ENCODE results near the gene EBLN1. TPM values are rescaled to one million over a fixed set of nuclear protein-coding genes. Genes with fewer than 3 reads are reported as not detected.

Gene EBLN1
- total RNA-seq, 1 donor from 2014 or later: not detected

- Mint-ChIP-seq H3K36me3 (no peaks in the 10 kb centered on the region), H3K9me3 (no peaks in the 10 kb centered on the region), H3K4me3 (peak overlapping the region; percentile 89), H3K27me3 (ENCODE audit: insufficient read depth, low read depth) (peaks cover 32% of the 10 kb centered on the region), H3K4me1 (peaks cover 6% of the 10 kb centered on the region), H3K27ac (peak overlapping the region; percentile 85)
- Histone ChIP-seq H3K9ac (no peak overlapping the region), H4K20me1 (ENCODE audit: low read depth) (peaks cover 5% of the 10 kb centered on the region), H3K36me3 (no peaks in the 10 kb centered on the region), H3K9me3 (ENCODE audit: low read depth) (no peaks in the 10 kb centered on the region), H3K27ac (no peak overlapping the region), H3K4me1 (no peaks in the 10 kb centered on the region), H2AFZ (replicated peaks) (peak overlapping the region; percentile 94), H3F3A (ENCODE audit: low read depth) (peaks cover 17% of the 10 kb centered on the region), H3K4me3 (peak overlapping the region; percentile 60), H3K79me2 (ENCODE audit: low read depth) (no peaks in the 10 kb centered on the region), H3K4me2 (peak overlapping the region; percentile 79), H3K27me3 (peaks cover 74% of the 10 kb centered on the region)
- TF ChIP-seq EZH2phosphoT487 (IDR thresholded peaks at IDR 0.05) (no peak), EZH2 (IDR thresholded peaks at IDR 0.05) (no peak), CTCF (IDR thresholded peaks at IDR 0.05) (no peak)
- no peak for DNase-seq (ENCODE audit: low spot score)
These were observed 33.3 kb upstream of the EBLN1 start for GRCh38 chr10:22250897-22251660.

- Mint-ChIP-seq H3K4me3 (no peak overlapping the region), H3K36me3 (no peaks in the 10 kb centered on the region), H3K27me3 (ENCODE audit: insufficient read depth, low read depth) (peaks cover 8% of the 10 kb centered on the region), H3K9me3 (peaks cover 2% of the 10 kb centered on the region), H3K27ac (no peak overlapping the region), H3K4me1 (peaks cover 6% of the 10 kb centered on the region)
- DNase-seq (ENCODE audit: low spot score): no peak
- H3K9me3 ChIP-seq (ENCODE audit: low read depth): no peaks in the 10 kb centered on the region
- no peaks in the 10 kb centered on the region for H3K4me1 ChIP-seq
- H3K79me2 ChIP-seq (ENCODE audit: low read depth): no peaks in the 10 kb centered on the region
- no peak overlapping the region for H3K4me2 ChIP-seq
- no peaks in the 10 kb centered on the region for H3K36me3 ChIP-seq
- H2AFZ ChIP-seq (replicated peaks): no peak overlapping the region
- no peaks in the 10 kb centered on the region for H4K20me1 ChIP-seq (ENCODE audit: low read depth)
- H3K9ac ChIP-seq: no peak overlapping the region
- H3K27me3 ChIP-seq: peaks cover 39% of the 10 kb centered on the region
- TF ChIP-seq EZH2phosphoT487 (IDR thresholded peaks at IDR 0.05) (no peak), CTCF (IDR thresholded peaks at IDR 0.05) (no peak), EZH2 (IDR thresholded peaks at IDR 0.05) (no peak)
- no peak overlapping the region for H3K27ac ChIP-seq
- H3K4me3 ChIP-seq: no peak overlapping the region
- peaks cover under 1% of the 10 kb centered on the region for H3F3A ChIP-seq (ENCODE audit: low read depth)
These were observed 29.8 kb upstream of the EBLN1 start for GRCh38 chr10:22247636-22248035.

- H3K4me2 ChIP-seq: no peak overlapping the region
These were observed 29.0 kb upstream of the EBLN1 start for GRCh38 chr10:22246680-22247391.

More at GRCh38 chr10:22246680-22247391, 29.0 kb upstream of the EBLN1 start:
- Histone ChIP-seq H3K27ac (no peak overlapping the region), H3K36me3 (no peaks in the 10 kb centered on the region), H3K79me2 (ENCODE audit: low read depth) (no peaks in the 10 kb centered on the region), H3K27me3 (peaks cover 31% of the 10 kb centered on the region), H3K9ac (no peak overlapping the region), H3K4me1 (no peaks in the 10 kb centered on the region), H2AFZ (replicated peaks) (no peak overlapping the region), H4K20me1 (ENCODE audit: low read depth) (no peaks in the 10 kb centered on the region), H3K9me3 (ENCODE audit: low read depth) (no peaks in the 10 kb centered on the region), H3K4me3 (no peak overlapping the region), H3F3A (ENCODE audit: low read depth) (no peaks in the 10 kb centered on the region)
- Mint-ChIP-seq H3K27me3 (ENCODE audit: insufficient read depth, low read depth) (peaks cover 4% of the 10 kb centered on the region), H3K27ac (no peak overlapping the region), H3K4me1 (peaks cover 2% of the 10 kb centered on the region), H3K4me3 (no peak overlapping the region), H3K36me3 (no peaks in the 10 kb centered on the region), H3K9me3 (peaks cover 2% of the 10 kb centered on the region)
- no peak for DNase-seq (ENCODE audit: low spot score)
- no peak for TF ChIP-seq EZH2phosphoT487 (IDR thresholded peaks at IDR 0.05)
- TF ChIP-seq EZH2 (IDR thresholded peaks at IDR 0.05): no peak
- TF ChIP-seq CTCF (IDR thresholded peaks at IDR 0.05): no peak
